OCI-M2 (cell line): ENCODE data around the gene MLF1.

ENCODE experiments used
- DNase-seq: peaks from one replicate; lab custom pipeline; 2025; ENCODE audit not compliant: unreplicated experiment; lab: John Stamatoyannopoulos, UW

The MLF1 gene

GRCh38 chr3:158573714-158574113, 2.7 kb downstream of the MLF1 start:
- DNase-seq, result no peak

GRCh38 chr3:158574646-158575045, 3.7 kb downstream of the MLF1 start:
- DNase-seq, result no peak

GRCh38 chr3:158590223-158590622, 19.2 kb downstream of the MLF1 start:
- no peak for DNase-seq

GRCh38 chr3:158600787-158601186, 29.8 kb downstream of the MLF1 start:
- no peak for DNase-seq

- no peak for DNase-seq
Measured at GRCh38 chr3:158602227-158602626, 31.2 kb downstream of the MLF1 start.

GRCh38 chr3:158617982-158618875, 47.2 kb downstream of the MLF1 start:
- no peak for DNase-seq

GRCh38 chr3:158625881-158626280, 54.9 kb downstream of the MLF1 start:
- no peak for DNase-seq

- DNase-seq, result no peak
Measured at GRCh38 chr3:158631981-158632380, 61.0 kb downstream of the MLF1 start.

- no peak for DNase-seq
Measured at GRCh38 chr3:158640646-158641045, 69.7 kb downstream of the MLF1 start.

- DNase-seq, result no peak
Measured at GRCh38 chr3:158642005-158642404, 71.0 kb downstream of the MLF1 start.

GRCh38 chr3:158642474-158643210, 71.6 kb downstream of the MLF1 start:
- no peak for DNase-seq

GRCh38 chr3:158644345-158644908, 73.4 kb downstream of the MLF1 start, which contains the start of gene GFM1:
Gene GFM1 (plus strand): TSS chr3:158644527. CDS start chr3:158644635, 108 bp downstream.
- peak; percentile 73 for DNase-seq

- DNase-seq, result no peak
Measured at GRCh38 chr3:158649791-158650190, 78.8 kb downstream of the MLF1 start.

- DNase-seq, result no peak
Measured at GRCh38 chr3:158651192-158651591, 80.2 kb downstream of the MLF1 start.

- no peak for DNase-seq
Measured at GRCh38 chr3:158652463-158652862, 81.5 kb downstream of the MLF1 start.
